Ovary (tissue), 3 donors: ENCODE results near the gene MSMB.

Experiments
- CTCF ChIP-seq, 3 donors: fragments of 450-650 bp in 2 of 3; fragments of 200-600 bp in 1 of 3; IDR thresholded peaks; one replicate each; pipeline versions ENCODE4 v1.5.1 to v1.8.0; 2016 to 2022; ENCODE audit warnings: antibody characterized with exemption in 3 of 3, mild to moderate bottlenecking in 1 of 3
- EP300 ChIP-seq: sonication (generic); formaldehyde crosslinking; IDR thresholded peaks from one replicate; pipeline ENCODE4 v1.6.1; 2017; ENCODE audit warnings: antibody characterized with exemption
- POLR2A ChIP-seq: fragments of 450-650 bp; IDR thresholded peaks from one replicate; pipeline ENCODE4 v1.6.1; 2017; ENCODE audit warnings: antibody characterized with exemption, mild to moderate bottlenecking, moderate library complexity
- donor health status: DM: no; HTN: no; CAD: no.

GRCh38 chr10:46016811-46017210, 29.3 kb downstream of the MSMB start:
- TF ChIP-seq CTCF (IDR thresholded peaks at IDR 0.05) (no peak), EP300 (no peak), POLR2A (no peak)
